ENCODE results near the gene PRPF8. TPM values are rescaled to one million over a fixed set of nuclear protein-coding genes. Genes with fewer than 3 reads are reported as not detected.
A peak's percentile ranks its signal among the peaks of the same experiment; 100 is the strongest.

PRPF8 gene
- total RNA-seq, 1 donor from 2014 or later = 321 TPM

- Mint-ChIP-seq H3K4me1 (ENCODE audit: unreplicated experiment) (peaks cover 12% of the 10 kb centered on the region), H3K27me3 (no peaks in the 10 kb centered on the region), H3K4me3 (peak overlapping the region; percentile 96), H3K36me3 (no peaks in the 10 kb centered on the region), H3K9me3 (no peaks in the 10 kb centered on the region), H3K27ac (peak overlapping the region; percentile 100)
- DNase-seq (ENCODE audit: extremely low spot score, unreplicated experiment) = no peak
- no peak for TF ChIP-seq CTCF (conservative IDR thresholded peaks at IDR 0.05)
Measured at GRCh38 chr17:1718362-1719165, 33.9 kb upstream of the PRPF8 start.

GRCh38 chr17:1716912-1717695 is 32.4 kb upstream of the PRPF8 start:
- Mint-ChIP-seq H3K4me3 (peak overlapping the region; percentile 96), H3K4me1 (ENCODE audit: unreplicated experiment) (peaks cover 21% of the 10 kb centered on the region), H3K36me3 (no peaks in the 10 kb centered on the region), H3K27ac (peak overlapping the region; percentile 100), H3K27me3 (no peaks in the 10 kb centered on the region), H3K9me3 (no peaks in the 10 kb centered on the region)
- TF ChIP-seq CTCF (conservative IDR thresholded peaks at IDR 0.05) = no peak
- peak; percentile 89 for DNase-seq (ENCODE audit: extremely low spot score, unreplicated experiment)

GRCh38 chr17:1716076-1716911 is 31.6 kb upstream of the PRPF8 start:
- no peaks in the 10 kb centered on the region for H3K9me3 Mint-ChIP-seq
- peak; percentile 100 for DNase-seq (ENCODE audit: extremely low spot score, unreplicated experiment)
- peak overlapping the region; percentile 96 for H3K4me3 Mint-ChIP-seq
- peaks cover 28% of the 10 kb centered on the region for H3K4me1 Mint-ChIP-seq (ENCODE audit: unreplicated experiment)
- no peaks in the 10 kb centered on the region for H3K27me3 Mint-ChIP-seq
- peak overlapping the region; percentile 100 for H3K27ac Mint-ChIP-seq
- TF ChIP-seq CTCF (conservative IDR thresholded peaks at IDR 0.05) = no peak
- H3K36me3 Mint-ChIP-seq = no peaks in the 10 kb centered on the region

- Mint-ChIP-seq H3K4me3 (peak overlapping the region; percentile 96), H3K9me3 (no peaks in the 10 kb centered on the region), H3K27me3 (no peaks in the 10 kb centered on the region), H3K36me3 (no peaks in the 10 kb centered on the region), H3K27ac (peak overlapping the region; percentile 100), H3K4me1 (ENCODE audit: unreplicated experiment) (peaks cover 25% of the 10 kb centered on the region)
- DNase-seq (ENCODE audit: extremely low spot score, unreplicated experiment) = no peak
- TF ChIP-seq CTCF (conservative IDR thresholded peaks at IDR 0.05) = no peak
Measured at GRCh38 chr17:1715803-1716075, 31.1 kb upstream of the PRPF8 start.

- no peak for TF ChIP-seq CTCF (conservative IDR thresholded peaks at IDR 0.05)
- peak overlapping the region; percentile 98 for H3K27ac Mint-ChIP-seq
- no peaks in the 10 kb centered on the region for H3K9me3 Mint-ChIP-seq
- no peaks in the 10 kb centered on the region for H3K36me3 Mint-ChIP-seq
- H3K4me3 Mint-ChIP-seq = peak overlapping the region; percentile 88
- H3K4me1 Mint-ChIP-seq (ENCODE audit: unreplicated experiment) = peaks cover 24% of the 10 kb centered on the region
- H3K27me3 Mint-ChIP-seq = no peaks in the 10 kb centered on the region
- DNase-seq (ENCODE audit: extremely low spot score, unreplicated experiment) = no peak
Measured at GRCh38 chr17:1714980-1715802, 30.5 kb upstream of the PRPF8 start.

Measured in type B pancreatic cell (in vitro differentiated cells).